ENCODE results near the gene PMVK. TPM values are rescaled to one million over a fixed set of nuclear protein-coding genes. Genes with fewer than 3 reads are reported as not detected.

The PMVK gene
- total and polyA plus RNA-seq, 2 of the 4 experiments (the other 2 are of a cell fraction): 9.0 to 28.1 TPM

DNA sequence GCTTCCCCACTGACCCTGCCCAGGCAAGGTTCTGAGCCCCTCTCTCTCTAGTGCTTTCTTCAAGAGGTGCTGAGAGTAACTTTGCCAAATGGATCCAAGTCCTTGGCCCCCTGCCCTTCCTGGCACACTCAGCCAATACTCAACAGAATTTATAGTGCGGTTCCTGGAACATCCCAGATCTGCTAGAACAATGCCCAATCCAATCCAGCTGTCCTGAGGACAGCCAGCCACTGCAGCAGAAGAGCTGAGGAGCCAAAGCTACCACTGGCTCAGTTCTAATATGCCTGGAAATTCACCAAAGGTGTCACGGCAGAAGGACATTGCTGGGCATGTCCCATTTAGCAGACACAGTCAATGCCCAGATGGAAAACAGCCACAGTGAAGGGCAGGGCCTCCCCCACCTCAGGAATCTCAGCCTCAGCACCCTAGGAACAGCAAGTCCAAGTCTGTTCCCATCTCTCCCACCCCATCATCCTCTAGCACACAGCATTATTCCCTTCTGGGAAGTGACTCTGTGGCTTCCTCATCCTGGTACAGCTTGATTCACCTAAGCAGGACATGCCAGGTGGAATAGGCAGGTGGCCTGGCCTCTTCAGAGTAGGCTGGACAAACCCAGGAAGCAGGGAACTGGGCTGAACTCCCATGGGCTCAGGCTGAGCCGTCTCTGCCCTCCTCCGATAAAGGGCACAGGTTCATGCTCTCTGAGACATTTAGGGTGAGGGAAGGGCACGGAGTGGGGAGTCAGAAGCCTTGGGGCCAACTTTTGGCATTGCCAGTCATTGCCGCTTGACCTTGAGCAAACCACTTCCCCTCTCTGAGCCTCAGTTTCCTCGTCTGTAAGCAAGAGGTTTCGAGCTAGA is 24.6 kb downstream of the PMVK start:
- 51% methylated on average over 3 of the region's 8 CpGs; no CpG with 5 or more reads in 1 of the 2 experiments for WGBS, 2 experiments (ENCODE audit: extremely low coverage in 2 of 2, insufficient read length in 1 of 2)
- BruUV-seq (replicated peaks): no TSS peak

More for the DNA sequence above, 24.6 kb downstream of the PMVK start:
- H2BK15ac ChIP-seq (ENCODE audit: low read depth, low read length): no peak overlapping the region
- H2BK5ac ChIP-seq (ENCODE audit: low read depth, low read length, poor library complexity, severe bottlenecking): no peak overlapping the region
- H2BK120ac ChIP-seq (ENCODE audit: low read depth, low read length): no peak overlapping the region
- dilution Hi-C loops (cut with HindIII; ENCODE audit: low sequenced_read_pairs, unreplicated experiment): no loop called here
- no peak overlapping the region for H3K4me2 ChIP-seq (ENCODE audit: low read depth, low read length)
- no peak overlapping the region for H2AFZ ChIP-seq (replicated peaks; ENCODE audit: low read length, poor library complexity)
- H3K18ac ChIP-seq (ENCODE audit: low read depth, low read length): no peak overlapping the region
- no peak overlapping the region for H2AK5ac ChIP-seq (ENCODE audit: low read depth, low read length)
- no peak overlapping the region for H4K8ac ChIP-seq (ENCODE audit: low read depth in 2 of 2, low read length in 2 of 2)
- H3K27ac ChIP-seq (ENCODE audit: insufficient read depth, low read length): no peak overlapping the region
- H3K56ac ChIP-seq (ENCODE audit: extremely low read depth, insufficient read depth, low read length): no peak overlapping the region
- H3K23ac ChIP-seq (ENCODE audit: low read depth, low read length): no peak overlapping the region
- no peak overlapping the region for H4K5ac ChIP-seq (ENCODE audit: low read depth, low read length)
- ATAC-seq (ENCODE audit: low read depth): no peak
- H3K9ac ChIP-seq (ENCODE audit: low read depth, low read length): no peak overlapping the region
- TF ChIP-seq, protein P1, sequence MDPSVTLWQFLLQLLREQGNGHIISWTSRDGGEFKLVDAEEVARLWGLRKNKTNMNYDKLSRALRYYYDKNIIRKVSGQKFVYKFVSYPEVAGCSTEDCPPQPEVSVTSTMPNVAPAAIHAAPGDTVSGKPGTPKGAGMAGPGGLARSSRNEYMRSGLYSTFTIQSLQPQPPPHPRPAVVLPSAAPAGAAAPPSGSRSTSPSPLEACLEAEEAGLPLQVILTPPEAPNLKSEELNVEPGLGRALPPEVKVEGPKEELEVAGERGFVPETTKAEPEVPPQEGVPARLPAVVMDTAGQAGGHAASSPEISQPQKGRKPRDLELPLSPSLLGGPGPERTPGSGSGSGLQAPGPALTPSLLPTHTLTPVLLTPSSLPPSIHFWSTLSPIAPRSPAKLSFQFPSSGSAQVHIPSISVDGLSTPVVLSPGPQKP (IDR thresholded peaks at IDR 0.05; ENCODE audit: borderline replicate concordance, low read depth, low read length): no peak
- TF ChIP-seq MAZ (IDR thresholded peaks at IDR 0.05; ENCODE audit: borderline replicate concordance, low read depth, low read length) (no peak), RFX5 (IDR thresholded peaks at IDR 0.05; ENCODE audit: low read depth, low read length) (no peak), RAD21 (IDR thresholded peaks at IDR 0.05; ENCODE audit: low read length) (no peak), NFE2L2 (IDR thresholded peaks at IDR 0.05; ENCODE audit: low read depth, low read length) (no peak), POLR2A (IDR thresholded peaks at IDR 0.05; ENCODE audit: low read depth, low read length) (no peak), CEBPB (IDR thresholded peaks at IDR 0.05; ENCODE audit: low read depth, low read length) (no peak)
- TF ChIP-seq, protein P2, sequence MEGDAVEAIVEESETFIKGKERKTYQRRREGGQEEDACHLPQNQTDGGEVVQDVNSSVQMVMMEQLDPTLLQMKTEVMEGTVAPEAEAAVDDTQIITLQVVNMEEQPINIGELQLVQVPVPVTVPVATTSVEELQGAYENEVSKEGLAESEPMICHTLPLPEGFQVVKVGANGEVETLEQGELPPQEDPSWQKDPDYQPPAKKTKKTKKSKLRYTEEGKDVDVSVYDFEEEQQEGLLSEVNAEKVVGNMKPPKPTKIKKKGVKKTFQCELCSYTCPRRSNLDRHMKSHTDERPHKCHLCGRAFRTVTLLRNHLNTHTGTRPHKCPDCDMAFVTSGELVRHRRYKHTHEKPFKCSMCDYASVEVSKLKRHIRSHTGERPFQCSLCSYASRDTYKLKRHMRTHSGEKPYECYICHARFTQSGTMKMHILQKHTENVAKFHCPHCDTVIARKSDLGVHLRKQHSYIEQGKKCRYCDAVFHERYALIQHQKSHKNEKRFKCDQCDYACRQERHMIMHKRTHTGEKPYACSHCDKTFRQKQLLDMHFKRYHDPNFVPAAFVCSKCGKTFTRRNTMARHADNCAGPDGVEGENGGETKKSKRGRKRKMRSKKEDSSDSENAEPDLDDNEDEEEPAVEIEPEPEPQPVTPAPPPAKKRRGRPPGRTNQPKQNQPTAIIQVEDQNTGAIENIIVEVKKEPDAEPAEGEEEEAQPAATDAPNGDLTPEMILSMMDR (conservative IDR thresholded peaks at IDR 0.05; ENCODE audit: low read depth, low read length): no peak
- TF ChIP-seq, protein P3, sequence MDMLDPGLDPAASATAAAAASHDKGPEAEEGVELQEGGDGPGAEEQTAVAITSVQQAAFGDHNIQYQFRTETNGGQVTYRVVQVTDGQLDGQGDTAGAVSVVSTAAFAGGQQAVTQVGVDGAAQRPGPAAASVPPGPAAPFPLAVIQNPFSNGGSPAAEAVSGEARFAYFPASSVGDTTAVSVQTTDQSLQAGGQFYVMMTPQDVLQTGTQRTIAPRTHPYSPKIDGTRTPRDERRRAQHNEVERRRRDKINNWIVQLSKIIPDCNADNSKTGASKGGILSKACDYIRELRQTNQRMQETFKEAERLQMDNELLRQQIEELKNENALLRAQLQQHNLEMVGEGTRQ (IDR thresholded peaks at IDR 0.05; ENCODE audit: low read depth, low read length): no peak
- H3K4me3 ChIP-seq (ENCODE audit: insufficient read depth, low read depth, low read length): no peak overlapping the region
- no peaks in the 10 kb centered on the region for H3K4me1 ChIP-seq (ENCODE audit: control insufficient read depth, insufficient read depth, low read length)
- in situ Hi-C loops (cut with MboI; ENCODE audit: low sequenced_read_pairs): no loop called here
- no peak overlapping the region for H3K4ac ChIP-seq (ENCODE audit: low read depth, low read length)
- H3K36me3 ChIP-seq (ENCODE audit: control insufficient read depth, insufficient read depth, low read length): no peaks in the 10 kb centered on the region
- ChIA-PET POLR2A (ENCODE audit: unreplicated experiment) (no interaction called here), CTCF (no interaction called here)
- no peaks in the 10 kb centered on the region for H4K20me1 ChIP-seq (ENCODE audit: insufficient read depth, low read length)
- H3K27me3 ChIP-seq (ENCODE audit: control insufficient read depth, insufficient read depth, low read length): peaks cover 31% of the 10 kb centered on the region
- H4K91ac ChIP-seq (ENCODE audit: insufficient read depth, low read depth, low read length): no peak overlapping the region
- no peak overlapping the region for H3K14ac ChIP-seq (replicated peaks; ENCODE audit: low read depth, low read length)
- H3K9me1 ChIP-seq (ENCODE audit: insufficient read depth, low read length): no peaks in the 10 kb centered on the region
- peaks cover 18% of the 10 kb centered on the region for H3K9me3 ChIP-seq (ENCODE audit: control insufficient read depth, insufficient read depth, low read length)
- H2AK9ac ChIP-seq (replicated peaks; ENCODE audit: low read depth, low read length, poor library complexity): no peak overlapping the region
- no peak for DNase-seq
- intact Hi-C loops (cut with micrococcal nuclease): no loop called here
- no peaks in the 10 kb centered on the region for H3K79me1 ChIP-seq (ENCODE audit: low read depth in 1 of 2, low read length in 2 of 2)
- no peak overlapping the region for H2BK20ac ChIP-seq (ENCODE audit: low read depth, low read length)

All from IMR-90 (cell line).